B cell (primary cell): Measurements from ENCODE around the gene CAPG.

Experiments used
- CTCF ChIP-seq: fragments of 200-600 bp; IDR thresholded peaks from one replicate; pipeline ENCODE4 v1.8.0; 2022; ENCODE audit warnings: antibody characterized with exemption, mild to moderate bottlenecking
- EZH2 ChIP-seq: IDR thresholded peaks from 2 replicates; pipeline ENCODE4 v1.6.1; 2012; ENCODE audit warnings: borderline replicate concordance, low read depth, mild to moderate bottlenecking, moderate library complexity, low read length; ENCODE audit not compliant: insufficient read depth, poor library complexity, severe bottlenecking

- TF ChIP-seq CTCF: no peak
- no peak for TF ChIP-seq EZH2
Observed at GRCh38 chr2:85401844-85402243, 8.3 kb downstream of the CAPG start.
